GM12892 (cell line): ENCODE measurements around the gene EEF2K.
"Not testable (repeated sequence)": the region's sequence is repeated elsewhere in the genome, so short reads cannot be mapped to it uniquely, and the experiment has no call there.

ENCODE experiments used
- DNase-seq: peaks from one replicate; pipeline ENCODE4 v3.0.0; 2011; ENCODE audit not compliant: insufficient read length
- FAIRE-seq: peaks from 2 replicates; lab custom pipeline; 2011; peaks lifted over from hg19 to GRCh38; lab: Jason Lieb, UNC
- POLR2A ChIP-seq: IDR thresholded peaks from 2 replicates; pipeline ENCODE4 v1.6.1; 2011; ENCODE audit warnings: low read depth, low read length, control low read depth
- POLR2AphosphoS5 ChIP-seq: IDR thresholded peaks from 2 replicates; pipeline ENCODE4 v1.6.1; 2011; ENCODE audit warnings: low read depth, low read length, control low read depth
- TAF1 ChIP-seq: IDR thresholded peaks from 2 replicates; pipeline ENCODE4 v1.6.1; 2011; ENCODE audit warnings: low read depth, mild to moderate bottlenecking, control low read depth, low read length, borderline replicate concordance

The EEF2K gene

DNA sequence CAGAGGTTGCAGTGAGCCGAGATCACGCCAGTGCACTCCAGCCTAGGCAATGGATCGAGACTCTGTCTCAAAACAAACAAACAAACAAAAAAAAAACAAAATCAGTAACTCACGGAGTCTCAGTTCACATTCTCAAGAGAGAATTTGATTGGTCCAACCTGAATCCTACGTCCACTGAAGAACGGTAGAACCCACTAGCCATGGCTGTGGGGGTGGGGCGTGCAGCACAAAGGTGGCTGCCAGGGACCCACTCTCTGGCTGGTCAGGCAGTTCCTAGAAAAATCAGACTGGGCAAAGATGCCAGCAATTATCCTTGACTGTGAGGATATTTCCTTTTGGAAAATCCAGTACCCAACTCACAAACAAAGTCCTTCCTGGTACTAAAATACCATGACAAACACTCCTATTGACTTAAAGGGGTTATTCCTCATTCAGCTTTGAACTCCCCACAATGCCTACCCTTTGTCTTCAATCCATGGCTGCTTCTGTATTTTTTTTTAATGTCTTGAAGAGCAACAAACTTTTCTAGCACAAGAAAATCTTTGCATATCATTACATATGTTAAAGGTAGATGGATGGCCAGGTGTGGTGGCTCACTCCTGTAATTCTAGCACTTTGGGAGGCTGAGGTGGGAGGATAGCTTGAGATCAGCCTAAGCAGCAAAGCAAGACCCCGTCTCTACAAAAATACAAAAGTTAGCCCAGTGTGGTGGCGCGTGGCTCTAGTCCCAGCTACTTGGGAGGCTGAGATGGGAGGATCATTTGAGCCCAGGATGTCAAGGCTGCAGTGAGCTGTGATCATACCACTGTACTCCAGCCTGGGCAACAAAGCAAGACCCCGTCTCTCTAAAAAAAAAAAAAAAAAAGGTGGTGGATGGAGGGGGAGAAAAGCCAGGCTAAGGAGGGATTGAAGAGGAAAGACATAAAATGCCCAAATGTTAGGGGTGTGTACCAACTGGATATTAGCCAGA, 87.3 kb downstream of the EEF2K start:
- no peak for FAIRE-seq
- no peak for TF ChIP-seq POLR2A
- no peak for TF ChIP-seq POLR2AphosphoS5
- TF ChIP-seq TAF1, result no peak

DNA sequence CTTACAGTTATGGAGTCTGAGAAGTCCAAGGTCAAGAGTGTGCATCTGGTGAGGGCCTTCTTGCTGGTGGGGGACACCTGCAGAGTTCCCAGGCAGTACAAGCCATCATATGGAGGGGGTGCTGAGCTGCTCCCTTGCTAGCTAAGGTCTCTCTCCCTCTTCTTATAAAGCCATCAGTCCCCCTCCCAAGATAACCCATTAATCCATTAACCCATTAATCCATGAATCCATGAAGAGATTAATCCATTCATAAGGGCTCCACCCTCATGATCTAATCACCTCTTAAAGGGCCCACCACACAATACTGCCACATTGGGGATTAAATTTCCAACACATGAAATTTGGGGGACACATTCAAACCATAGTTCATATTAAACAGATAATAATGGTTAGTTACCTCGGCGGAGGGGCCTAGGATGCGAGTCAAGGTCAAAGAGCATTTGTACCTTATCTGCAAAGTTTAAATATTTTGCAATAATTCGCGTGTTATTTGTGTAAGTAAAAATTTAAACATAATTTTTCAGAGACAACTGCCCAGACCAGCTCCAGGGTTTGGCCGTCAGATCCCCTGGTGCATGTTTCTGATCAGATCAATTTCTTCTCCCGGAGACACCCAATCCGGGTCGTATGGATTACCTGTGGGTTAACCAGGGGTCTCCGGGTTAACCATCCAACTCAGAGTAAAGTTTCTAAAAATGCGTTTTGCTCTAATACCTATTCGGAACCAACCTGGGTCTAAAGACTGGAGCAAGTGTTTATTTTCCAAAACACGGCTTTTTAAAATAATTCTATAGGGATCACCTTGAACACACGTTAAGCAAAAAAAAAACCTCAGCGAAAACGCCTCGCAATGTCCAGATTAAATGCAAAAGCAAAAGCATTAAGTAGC, 90.4 kb downstream of the EEF2K start:
- DNase-seq (no peak), FAIRE-seq (no peak)
- TF ChIP-seq POLR2AphosphoS5 (no peak), POLR2A (no peak), TAF1 (no peak)

More for the DNA sequence above, 87.3 kb downstream of the EEF2K start:
- no peak for DNase-seq

DNA sequence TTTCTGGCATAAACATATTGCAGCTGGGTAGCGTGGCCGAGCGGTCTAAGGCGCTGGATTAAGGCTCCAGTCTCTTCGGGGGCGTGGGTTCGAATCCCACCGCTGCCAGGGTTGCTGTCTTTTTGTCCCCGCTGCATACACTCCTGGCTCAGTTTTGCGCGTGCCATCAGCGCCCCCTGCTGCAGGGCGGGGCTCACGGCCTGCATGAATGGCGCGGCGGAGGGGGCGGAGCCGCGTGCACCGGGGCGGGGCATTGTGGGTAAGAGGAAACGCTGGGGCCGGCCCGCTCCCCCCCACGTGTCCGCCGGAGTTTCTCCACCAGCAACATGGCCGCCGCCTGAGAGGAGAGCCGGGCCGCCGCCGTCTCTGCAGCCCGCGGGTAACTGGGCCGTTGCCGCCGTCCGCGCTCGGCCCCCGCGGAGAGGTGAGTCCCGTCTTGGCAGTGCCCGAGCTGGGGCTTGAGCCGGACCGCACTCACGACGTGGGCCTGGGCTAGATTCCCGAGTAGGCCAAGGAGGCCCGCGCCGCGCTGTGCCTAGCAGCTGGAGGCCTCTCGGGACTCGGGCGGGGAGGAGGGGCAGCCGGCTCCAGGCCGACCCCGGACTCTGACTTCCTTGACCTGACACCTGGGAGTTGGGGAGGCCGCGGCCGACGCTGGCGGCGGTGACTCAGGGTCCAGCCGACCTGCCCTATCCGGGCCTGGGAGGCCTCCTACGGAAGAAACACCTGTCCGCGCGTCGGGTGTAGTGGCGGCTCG, 91.2 kb downstream of the EEF2K start, which contains the start of gene POLR3E:
Gene POLR3E (plus strand): TSS at position 296 of the 757 bp plus-strand sequence. CDS start 5,560 bp downstream, outside the sequence.
- peak; percentile 97 for FAIRE-seq
- TF ChIP-seq POLR2AphosphoS5 (peak; percentile 46; the same call in 1 of the 2 replicates), POLR2A (peak; percentile 64; the same call in 1 of the 2 replicates), TAF1 (peak; percentile 72)
- DNase-seq, result peak; percentile 85

DNA sequence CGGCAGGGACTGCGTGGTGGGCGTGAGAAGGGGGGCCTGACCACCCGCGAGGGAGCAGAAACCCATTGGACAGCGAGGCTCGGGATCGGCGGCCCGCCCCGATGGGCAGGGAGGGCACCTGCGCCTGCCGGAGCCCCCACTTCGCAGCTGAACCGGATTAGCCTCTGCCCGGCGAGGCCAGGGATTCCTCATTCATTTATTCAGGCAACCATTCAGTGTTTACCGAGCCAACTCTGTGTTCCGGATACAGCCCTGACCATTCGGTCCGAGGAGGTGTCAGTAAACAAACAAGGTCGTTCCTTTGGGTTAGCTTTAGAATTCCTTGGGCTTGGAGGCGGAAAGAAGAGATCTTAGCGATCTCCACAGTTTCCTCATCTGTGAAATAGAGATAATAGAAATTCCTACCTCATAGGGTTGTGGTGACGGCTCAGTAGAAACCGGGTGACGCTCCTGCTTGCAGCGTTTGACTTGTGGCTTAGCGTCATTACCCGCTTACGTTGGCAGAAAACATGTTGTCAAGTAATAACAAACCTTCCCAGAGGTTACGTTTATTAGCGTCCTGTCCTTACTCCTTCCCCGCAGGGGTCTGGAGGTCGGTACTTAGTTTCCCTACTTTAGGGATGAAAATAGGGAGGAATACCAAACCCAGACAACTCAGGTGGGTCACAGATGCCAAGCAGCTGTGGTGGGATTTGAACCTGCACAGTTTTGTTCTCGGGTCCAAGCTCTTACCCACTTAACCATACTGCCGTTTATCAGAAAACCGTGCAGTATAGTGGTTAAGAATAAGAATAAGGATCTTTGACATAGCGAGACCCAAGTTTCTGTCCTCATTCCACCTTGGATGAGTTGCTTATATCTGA, 92.0 kb downstream of the EEF2K start:
- FAIRE-seq (peak; percentile 56), DNase-seq (peak; percentile 52)
- no peak for TF ChIP-seq TAF1
- peak; percentile 96 for TF ChIP-seq POLR2AphosphoS5
- peak; percentile 79 for TF ChIP-seq POLR2A

DNA sequence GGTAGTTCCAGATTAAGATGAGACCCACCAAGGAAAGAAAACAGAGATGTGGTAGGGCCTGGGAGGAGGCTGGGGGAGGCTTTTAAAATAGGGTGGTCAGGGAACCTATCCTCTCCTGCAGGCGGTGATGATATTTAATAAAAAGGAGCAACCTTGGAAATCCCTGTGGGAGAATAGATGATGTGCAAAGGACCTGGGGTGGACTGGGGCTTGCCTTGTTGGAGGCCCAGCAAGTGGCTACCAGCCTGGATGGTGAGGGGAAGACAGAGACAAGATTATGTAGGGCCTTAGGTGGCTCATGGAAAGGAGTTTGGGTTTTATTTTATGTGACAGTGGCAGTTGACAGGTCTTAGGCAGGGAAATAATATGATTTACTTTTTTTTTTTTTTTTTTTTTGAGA, 93.0 kb downstream of the EEF2K start:
- FAIRE-seq (no peak), DNase-seq (no peak)
- TF ChIP-seq POLR2AphosphoS5 (no peak), TAF1 (no peak), POLR2A (no peak)

DNA sequence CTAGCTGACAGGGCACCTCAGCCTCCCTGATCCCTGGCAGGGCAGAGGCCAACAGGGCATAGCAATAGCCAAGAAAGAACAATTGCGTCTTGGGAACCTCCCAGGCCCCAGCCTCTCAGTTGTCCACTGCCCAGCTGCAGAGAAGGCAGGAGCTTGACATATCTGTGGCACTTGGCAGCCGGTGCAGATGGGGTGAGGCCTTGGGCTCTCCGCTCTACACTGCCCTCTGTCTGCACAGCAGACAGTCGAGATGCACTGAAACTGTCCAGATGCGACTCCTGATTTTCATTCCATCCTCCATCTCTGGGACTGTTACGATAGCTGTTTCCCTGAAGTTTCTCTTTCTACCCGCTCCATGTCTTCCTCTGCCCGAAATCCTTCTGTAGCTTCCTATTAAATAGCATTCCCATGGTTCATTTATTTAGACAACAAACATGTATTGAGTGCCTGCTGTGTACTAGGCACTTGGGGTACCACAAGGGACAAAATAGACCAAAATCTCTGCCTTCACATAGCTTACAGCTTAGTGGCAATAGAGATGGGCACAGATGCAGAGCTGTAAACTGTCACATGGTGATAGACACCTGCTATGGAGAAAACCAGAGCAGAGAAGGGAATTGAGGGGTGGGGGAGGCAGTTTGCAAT, 94.5 kb downstream of the EEF2K start:
- DNase-seq (no peak), FAIRE-seq (no peak)
- no peak for TF ChIP-seq POLR2AphosphoS5
- no peak for TF ChIP-seq TAF1
- no peak for TF ChIP-seq POLR2A

DNA sequence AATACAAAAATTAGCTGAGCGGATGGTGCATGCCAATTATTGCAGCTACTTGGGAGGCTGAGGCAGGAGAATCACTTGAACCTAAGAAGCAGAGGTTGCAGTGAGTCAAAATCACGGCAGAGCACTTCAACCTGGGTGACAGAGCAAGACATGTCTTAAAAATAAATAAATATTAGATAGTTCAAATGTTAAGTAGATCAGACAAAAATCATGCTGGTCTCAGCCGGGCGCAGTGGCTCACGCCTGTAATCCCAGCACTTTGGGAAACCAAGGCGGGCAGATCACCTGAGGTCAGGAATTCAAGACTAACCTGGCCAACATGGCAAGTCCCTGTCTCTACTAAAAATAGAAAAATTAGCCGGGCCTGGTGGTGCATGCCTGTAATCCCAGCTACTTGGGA, 95.3 kb downstream of the EEF2K start:
- not testable (repeated sequence) for FAIRE-seq, DNase-seq

DNA sequence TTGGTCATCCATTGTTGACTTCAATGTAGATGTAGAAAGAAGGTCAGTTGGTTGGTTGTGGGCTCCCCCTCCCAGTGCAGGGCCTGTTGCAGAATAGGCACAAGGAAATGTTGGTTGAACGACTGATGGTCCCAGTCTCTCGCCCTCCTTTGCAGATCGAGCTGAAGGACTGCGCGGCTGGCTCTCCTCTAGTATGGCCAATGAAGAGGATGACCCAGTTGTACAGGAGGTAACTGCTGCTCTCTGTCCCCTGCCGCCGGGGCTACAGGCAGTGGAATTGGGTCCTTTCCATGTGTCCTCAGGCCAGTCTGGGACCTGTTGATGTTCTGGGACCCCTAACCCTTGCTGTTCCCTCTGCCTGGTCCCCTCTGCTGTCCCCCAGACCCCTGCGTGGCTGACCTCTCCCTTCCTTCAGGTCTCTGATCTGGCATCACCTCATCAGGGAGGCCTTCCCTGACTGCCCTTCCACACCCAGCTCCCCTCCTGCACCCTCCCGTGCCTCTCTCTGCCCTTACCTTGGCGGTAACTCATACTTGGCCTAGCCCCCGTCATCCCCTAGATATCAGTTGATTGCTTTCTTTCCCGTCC, 96.8 kb downstream of the EEF2K start:
- no peak for TF ChIP-seq TAF1
- no peak for TF ChIP-seq POLR2A
- no peak for TF ChIP-seq POLR2AphosphoS5
- FAIRE-seq (no peak), DNase-seq (no peak)

DNA sequence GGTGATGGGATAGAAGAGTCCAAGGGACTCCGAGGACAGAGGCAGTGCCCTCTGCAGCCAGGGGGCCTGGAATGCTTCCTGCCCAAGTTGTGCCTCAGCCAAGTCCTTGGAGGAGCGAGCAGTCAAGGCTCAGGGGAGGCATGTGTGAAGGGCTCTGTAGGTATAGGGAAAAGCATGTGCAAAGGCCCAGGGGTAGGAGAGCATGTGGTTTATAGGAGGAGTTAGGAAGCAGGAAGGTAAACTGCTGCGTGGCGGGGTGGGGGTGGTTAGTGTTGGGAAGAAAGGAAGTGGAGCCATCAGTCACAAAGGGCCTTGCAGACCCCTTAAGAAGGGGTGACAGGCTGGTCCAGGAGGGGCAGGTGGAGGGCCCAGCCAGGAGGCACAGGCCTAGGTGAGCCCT, 98.3 kb downstream of the EEF2K start:
- TF ChIP-seq POLR2A (0 out of 2 replicates have a peak, but pooled peaks have one; percentile 22), POLR2AphosphoS5 (no peak)
- FAIRE-seq (no peak), DNase-seq (no peak)
